Anterior cingulate cortex (tissue), 58 donors: ENCODE data around the gene CLC.
"Not testable (repeated sequence)": the region's sequence is repeated elsewhere in the genome, so short reads cannot be mapped to it uniquely, and the experiment has no call there.

ENCODE experiments used
- DNase-seq, 58 donors: peaks; one replicate each; lab custom pipeline; 2025; lab: John Stamatoyannopoulos, UW

The CLC gene

DNA sequence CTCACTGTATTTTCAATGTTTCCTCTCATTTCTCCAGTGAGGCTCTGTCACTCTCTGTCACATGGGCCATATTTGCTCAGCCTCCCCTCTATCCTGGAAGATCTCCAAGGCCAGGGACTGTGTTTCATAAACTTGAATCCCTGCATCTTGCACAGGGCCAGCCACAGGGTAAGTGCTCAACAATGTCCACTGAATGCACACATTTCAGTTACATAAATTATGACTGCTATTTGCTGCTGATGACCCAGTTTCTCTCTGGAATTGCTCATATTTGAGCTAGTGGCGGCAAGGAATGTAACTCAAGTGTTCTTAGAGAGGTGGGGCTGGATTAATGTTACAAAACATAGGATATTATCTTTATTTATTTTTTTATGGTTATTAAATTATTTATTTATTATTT, 6.1 kb downstream of the CLC start:
- DNase-seq: no peak

DNA sequence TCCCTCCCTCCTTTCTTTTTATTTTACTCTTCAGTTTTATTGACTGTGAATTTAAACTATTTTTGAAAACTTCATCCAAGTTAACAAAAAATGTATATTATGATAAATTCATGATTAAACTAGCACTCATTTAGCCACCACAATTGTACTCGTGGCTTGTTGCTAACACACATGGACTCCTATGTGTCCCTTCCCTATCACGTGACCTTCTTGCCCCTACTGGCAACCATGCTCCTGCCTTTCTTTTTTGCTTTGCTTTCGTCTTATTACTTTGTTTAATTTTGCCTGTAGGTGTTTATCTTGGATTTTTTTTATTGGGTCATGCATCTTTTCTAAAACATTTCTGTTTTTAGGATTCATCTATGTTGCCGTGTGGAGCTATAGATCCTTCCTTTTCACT, 8.2 kb downstream of the CLC start:
- DNase-seq: no peak

GRCh38 chr19:39728040-39728439, 9.8 kb downstream of the CLC start:
- no peak for DNase-seq

GRCh38 chr19:39727070-39727800, 10.6 kb downstream of the CLC start:
- DNase-seq: no peak

DNA sequence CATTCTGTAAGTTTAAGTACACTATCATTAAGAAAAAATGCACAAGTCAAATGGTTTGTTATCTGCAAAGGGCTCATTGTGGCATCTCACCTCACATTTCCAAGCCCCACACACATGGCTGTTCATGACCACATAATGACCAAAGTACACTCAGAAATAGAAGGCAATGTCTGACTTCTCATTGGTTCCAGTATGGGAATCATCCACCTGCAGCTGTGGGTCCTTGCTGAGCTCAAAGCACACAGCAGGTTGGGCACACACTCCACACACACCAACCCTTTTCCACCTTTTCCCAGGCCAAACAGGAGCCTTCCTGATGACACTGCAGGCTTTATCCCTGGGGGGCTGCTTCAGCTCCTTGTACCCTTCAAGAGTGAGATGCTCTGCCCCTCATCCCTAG, 11.8 kb downstream of the CLC start:
- DNase-seq: no peak

DNA sequence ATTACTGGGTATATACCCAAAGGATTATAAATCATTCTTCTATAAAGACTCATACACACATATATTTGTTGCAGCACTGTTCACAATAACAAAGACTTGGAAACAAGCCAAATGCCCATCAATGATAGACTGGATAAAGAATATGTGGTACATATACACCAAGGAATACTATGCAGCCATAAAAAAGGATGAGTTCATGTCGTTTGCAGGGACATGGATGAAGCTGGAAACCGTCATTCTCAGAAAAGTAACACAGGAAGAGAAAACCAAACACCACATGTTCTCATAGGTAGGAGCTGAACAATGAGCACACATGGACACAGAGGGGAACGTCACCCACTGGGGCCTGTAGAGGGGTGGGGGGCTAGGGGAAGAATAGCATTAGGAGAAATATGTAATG, 17.7 kb downstream of the CLC start:
- not testable (repeated sequence) for DNase-seq

GRCh38 chr19:39710333-39710890, 27.4 kb downstream of the CLC start:
- no peak for DNase-seq

DNA sequence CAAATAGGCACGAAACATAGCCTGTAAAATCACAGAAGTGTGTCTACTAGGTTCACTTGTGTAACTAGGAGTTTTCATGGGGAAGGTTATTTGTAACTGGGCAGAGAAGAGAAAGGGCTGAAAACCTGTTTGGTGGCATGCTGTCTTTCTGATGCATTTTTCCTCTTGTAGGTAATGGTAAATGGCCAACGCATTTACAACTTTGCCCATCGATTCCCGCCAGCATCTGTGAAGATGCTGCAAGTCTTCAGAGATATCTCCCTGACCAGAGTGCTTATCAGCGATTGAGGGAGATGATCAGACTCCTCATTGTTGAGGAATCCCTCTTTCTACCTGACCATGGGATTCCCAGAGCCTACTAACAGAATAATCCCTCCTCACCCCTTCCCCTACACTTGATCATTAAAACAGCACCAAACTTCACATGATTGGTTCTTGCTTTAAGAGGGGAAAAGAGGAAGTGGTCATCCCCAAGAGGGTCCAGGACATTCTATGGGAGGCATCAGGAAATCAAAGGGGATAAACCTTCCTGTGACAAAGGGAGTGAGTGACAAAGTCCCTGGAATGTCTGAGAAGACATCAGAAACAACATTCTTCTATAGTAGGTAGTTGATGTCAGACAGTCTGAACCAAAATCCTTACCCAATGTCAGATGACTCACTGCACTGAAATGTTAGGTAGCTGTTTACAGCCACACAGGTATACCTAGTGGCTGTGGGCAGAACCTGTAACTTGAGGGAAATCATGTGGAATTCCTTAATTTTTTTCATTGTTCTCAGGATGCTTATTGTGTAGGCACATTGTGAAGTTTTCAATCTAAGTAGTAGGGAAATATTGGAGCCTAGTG, 28.6 kb downstream of the CLC start:
- no peak for DNase-seq

GRCh38 chr19:39708594-39708993, 29.2 kb downstream of the CLC start:
- DNase-seq: no peak

GRCh38 chr19:39705578-39706188, 32.1 kb downstream of the CLC start:
- no peak for DNase-seq

DNA sequence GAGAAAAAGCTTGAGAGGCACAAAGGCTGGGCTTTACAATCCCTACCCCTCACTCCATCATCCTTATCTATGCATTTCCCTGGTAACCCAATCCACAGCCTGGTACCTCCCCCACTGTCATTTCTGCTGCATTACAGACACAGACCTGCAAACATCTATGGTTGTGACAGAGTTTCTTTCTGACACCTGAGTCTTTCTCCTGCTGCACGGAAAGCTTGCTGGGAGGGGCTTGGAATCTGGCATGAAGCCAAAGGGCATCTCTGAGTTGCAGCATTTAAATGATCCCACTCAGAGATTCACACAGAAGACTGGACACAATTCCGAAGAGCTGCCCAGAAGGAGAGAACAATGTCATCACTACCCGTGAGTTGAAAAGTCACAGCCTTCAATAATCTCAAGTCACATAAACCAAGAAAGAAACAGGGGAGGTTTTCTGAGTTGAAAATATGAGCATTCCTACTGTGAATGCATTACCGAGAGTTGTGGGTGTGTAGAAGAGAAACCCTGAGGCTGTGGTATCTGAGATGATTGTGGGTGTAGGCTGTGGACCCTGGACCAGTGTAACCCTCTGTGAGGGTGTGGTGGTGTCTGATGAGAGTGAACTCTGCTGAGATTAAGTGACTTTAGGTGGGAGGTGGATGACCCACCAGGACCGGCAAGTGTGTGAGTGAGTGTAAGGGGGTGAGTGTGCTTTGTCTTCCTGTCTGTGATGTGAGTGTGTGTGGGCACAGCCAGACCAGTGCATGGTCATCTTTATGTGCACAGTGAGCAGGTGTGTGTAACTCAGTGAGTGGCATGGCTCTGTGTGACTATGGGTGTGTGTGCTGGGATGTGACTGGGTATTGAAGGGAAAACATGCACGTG, 33.4 kb downstream of the CLC start, which contains the start of gene LGALS14:
Gene LGALS14 (plus strand): TSS at position 301 of the 864 bp plus-strand sequence. CDS start 48 bp downstream, at position 349.
- no peak for DNase-seq

GRCh38 chr19:39701291-39701690, 36.5 kb downstream of the CLC start:
- DNase-seq: no peak

DNA sequence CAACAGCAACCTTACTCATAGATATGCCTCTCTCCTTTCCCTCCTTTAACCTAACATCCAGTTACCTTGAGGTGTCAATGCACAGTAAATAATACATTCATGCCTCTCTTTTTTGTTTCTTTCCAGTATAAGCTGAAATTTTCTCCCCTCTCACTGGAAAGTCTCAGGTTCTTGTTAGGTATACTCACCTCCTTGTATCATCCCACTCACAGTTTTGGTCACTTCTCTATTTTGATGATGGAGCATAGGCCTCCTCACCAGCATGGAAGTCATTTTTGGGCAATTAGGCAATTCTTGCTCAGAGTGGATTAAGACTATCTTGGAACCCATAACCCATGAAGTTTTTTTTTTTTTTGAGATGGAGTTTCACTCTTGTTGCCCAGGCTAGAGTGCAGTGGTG, 39.3 kb downstream of the CLC start:
- no peak for DNase-seq

DNA sequence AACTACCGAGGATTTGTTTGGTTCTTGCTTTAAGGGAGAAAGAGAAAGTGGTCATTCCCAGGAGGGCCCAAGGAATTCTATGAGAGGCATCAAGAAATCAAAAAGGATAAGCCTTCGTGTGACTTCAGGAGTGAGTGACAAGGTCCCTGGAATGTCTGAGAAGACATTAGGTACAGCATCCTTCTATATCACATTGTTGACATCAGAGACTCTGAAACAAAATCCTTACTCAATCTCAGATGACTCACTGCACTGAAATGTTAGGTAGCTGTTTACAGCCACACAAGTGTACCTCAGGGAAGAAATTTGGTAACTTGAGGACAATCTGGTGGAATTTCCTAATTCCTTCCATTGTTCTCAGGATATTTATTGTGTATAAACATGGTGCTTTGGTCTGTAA, 41.4 kb downstream of the CLC start:
- no peak for DNase-seq

- DNase-seq: no peak
These were observed 42.1 kb downstream of the CLC start for GRCh38 chr19:39695759-39696158.

DNA sequence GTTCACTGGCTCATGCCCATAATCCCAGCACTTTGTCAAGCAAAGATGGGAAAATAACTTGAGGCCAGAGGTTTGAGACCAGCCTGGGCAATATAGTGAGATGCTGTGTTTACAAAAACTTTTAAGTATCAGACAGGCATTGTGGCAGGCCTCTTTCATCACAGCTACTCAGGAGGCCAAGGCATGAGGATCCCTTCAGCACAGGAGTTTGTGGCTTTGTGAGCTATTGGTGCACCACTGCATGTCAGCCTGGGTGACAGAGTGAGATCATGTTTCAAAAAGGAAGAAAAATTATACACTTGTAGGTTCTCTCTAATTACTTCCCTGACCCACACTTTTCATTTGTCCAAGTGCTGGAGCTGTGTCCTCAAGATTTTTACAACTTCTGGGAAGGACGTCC, 45.0 kb downstream of the CLC start:
- DNase-seq: no peak

DNA sequence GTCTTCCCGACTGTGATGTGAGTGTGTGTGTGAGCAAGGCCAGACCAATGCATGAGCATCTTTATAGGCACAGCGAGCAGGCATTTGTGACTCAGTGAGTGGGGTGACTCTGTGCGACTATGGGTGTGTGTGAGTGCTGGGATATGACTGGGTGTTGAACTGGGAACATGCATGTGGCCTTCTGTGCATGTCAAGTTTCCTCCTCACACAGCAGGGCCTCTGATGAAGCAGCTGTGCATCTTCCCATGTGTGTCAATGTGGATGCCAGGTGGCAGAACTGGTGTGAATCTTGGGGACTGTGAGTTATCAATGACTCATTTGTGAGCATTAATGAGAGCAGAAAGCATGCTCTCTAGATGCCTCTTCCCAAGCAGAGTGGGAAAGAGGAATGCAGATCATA, 45.7 kb downstream of the CLC start:
- no peak for DNase-seq

DNA sequence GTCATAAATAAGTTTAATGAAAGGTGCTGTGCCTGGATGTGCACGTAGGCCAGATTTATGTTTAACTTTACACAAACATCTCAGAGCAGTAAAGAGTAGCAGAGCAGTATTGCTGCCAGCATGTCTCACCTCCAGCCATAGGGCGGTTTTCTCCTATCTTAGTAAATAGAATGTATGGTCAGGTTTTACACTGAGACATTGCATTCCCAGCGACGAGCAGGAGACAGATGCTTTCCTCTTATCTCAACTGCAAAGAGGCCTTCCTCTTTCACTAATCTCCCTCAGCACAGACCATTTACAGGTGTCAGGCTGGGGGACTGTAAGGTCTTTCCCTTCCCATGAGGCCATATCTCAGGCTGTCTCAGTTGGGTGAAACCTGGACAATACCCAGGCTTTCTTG, 49.2 kb downstream of the CLC start:
- not testable (repeated sequence) for DNase-seq

- DNase-seq: no peak
These were observed 51.1 kb downstream of the CLC start for GRCh38 chr19:39686739-39687138.

DNA sequence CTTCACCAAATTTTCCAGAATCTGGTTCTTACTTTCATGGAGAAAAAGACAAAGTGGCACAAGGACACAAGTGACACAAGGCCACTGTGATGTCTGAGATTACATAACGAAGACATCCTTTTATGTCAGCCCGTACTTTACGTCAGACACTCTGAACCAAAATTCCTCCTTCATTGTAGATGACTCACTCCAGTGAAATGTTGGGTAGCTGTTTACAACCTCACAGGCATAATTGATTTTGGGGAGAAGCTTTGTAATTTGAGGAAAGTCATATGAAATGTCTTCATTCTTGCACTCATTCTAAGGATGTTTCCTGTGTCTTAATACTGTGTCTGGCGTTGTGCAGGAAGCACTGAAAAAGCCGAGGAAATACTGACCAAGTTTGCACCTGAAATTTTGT, 53.6 kb downstream of the CLC start:
- no peak for DNase-seq
